SK-N-MC (cell line): ENCODE measurements around the gene DOCK8.

Experiments
- DNase-seq: peaks from one replicate; pipeline ENCODE4 v3.0.0-alpha.2; 2011; ENCODE audit warnings: low read depth, low spot score
- H3K27ac ChIP-seq: fragments of 200-600 bp; sonication (generic); 2 replicates; pipeline ENCODE4 v1.5.1; 2016; ENCODE audit warnings: mixed run types
- H3K36me3 ChIP-seq: fragments of 200-600 bp; sonication (generic); 2 replicates; pipeline ENCODE4 v1.6.1; 2017; ENCODE audit warnings: antibody characterized with exemption, low read length, mixed read lengths; ENCODE audit not compliant: insufficient read depth
- H3K4me3 ChIP-seq: fragments of 200-600 bp; sonication (generic); 2 replicates; pipeline ENCODE4 v1.5.1; 2016
- H3K9ac ChIP-seq: fragments of 200-600 bp; sonication (generic); 2 replicates; pipeline ENCODE4 v1.8.0; 2017; ENCODE audit warnings: mixed run types, mixed read lengths; ENCODE audit not compliant: insufficient read length
- H3K9me3 ChIP-seq: fragments of 200-600 bp; sonication (generic); 2 replicates; pipeline ENCODE4 v1.6.1; 2017; ENCODE audit warnings: low read depth, mild to moderate bottlenecking, antibody characterized with exemption, low read length, moderate library complexity, mixed read lengths
- EZH2 ChIP-seq: fragments of 200-600 bp; sonication (generic); IDR thresholded peaks from one replicate; pipeline ENCODE4 v1.6.1; 2017; ENCODE audit warnings: antibody characterized with exemption
- FOXP2 ChIP-seq: optimal IDR thresholded peaks from 2 replicates; pipeline ENCODE3; 2011; ENCODE audit warnings: mild to moderate bottlenecking, moderate library complexity; ENCODE audit not compliant: insufficient read depth; ENCODE audit errors: extremely low read length, control extremely low read depth
- POLR2AphosphoS5 ChIP-seq: IDR thresholded peaks from 2 replicates; pipeline ENCODE4 v1.6.1; 2012; ENCODE audit warnings: mild to moderate bottlenecking, low read depth, low read length, borderline replicate concordance

DOCK8 gene

GRCh38 chr9:450561-450960, 235.9 kb downstream of the DOCK8 start:
- DNase-seq = no peak
- H3K4me3 ChIP-seq = no peak overlapping the region
- no peak overlapping the region for H3K27ac ChIP-seq
- no peak for TF ChIP-seq FOXP2
- TF ChIP-seq POLR2AphosphoS5 = no peak
- no peak for TF ChIP-seq EZH2
- no peaks in the 10 kb centered on the region for H3K9me3 ChIP-seq
- H3K36me3 ChIP-seq = no peaks in the 10 kb centered on the region
- no peak overlapping the region for H3K9ac ChIP-seq

DNA sequence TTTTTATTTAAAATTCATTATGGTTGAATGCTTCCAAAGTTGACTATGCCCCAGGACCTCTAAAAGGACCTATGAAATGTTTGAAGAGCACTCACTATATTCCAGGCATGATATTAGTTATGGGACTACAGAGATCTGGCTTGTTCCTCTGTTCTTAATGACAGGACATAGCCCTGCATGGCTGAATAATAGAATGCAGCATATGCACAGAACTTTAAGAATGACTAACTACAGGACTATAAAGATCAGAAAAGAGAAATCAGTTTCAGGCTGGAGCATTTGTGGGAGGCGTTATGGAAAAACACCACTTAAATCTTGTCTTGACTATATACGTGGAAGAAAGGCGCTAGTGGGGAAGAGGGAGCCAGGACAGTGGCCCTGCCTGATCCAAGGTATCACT, 239.2 kb downstream of the DOCK8 start:
- H3K9ac ChIP-seq = no peak overlapping the region
- no peak overlapping the region for H3K4me3 ChIP-seq
- TF ChIP-seq POLR2AphosphoS5 (no peak), EZH2 (no peak), FOXP2 (no peak)
- no peaks in the 10 kb centered on the region for H3K9me3 ChIP-seq
- no peaks in the 10 kb centered on the region for H3K36me3 ChIP-seq
- no peak overlapping the region for H3K27ac ChIP-seq
- no peak for DNase-seq

- H3K4me3 ChIP-seq = no peak overlapping the region
- H3K36me3 ChIP-seq = no peaks in the 10 kb centered on the region
- H3K27ac ChIP-seq = no peak overlapping the region
- no peaks in the 10 kb centered on the region for H3K9me3 ChIP-seq
- no peak overlapping the region for H3K9ac ChIP-seq
- DNase-seq = no peak
- TF ChIP-seq EZH2 = no peak
These were observed 241.7 kb downstream of the DOCK8 start for GRCh38 chr9:456365-456764.

- Histone ChIP-seq H3K9ac (no peak overlapping the region), H3K9me3 (no peaks in the 10 kb centered on the region), H3K4me3 (no peak overlapping the region), H3K36me3 (no peaks in the 10 kb centered on the region), H3K27ac (no peak overlapping the region)
- TF ChIP-seq EZH2 = no peak
- TF ChIP-seq POLR2AphosphoS5 = no peak
- TF ChIP-seq FOXP2 = no peak
- DNase-seq = no peak
These were observed 243.9 kb downstream of the DOCK8 start for GRCh38 chr9:458590-458989.

- Histone ChIP-seq H3K4me3 (no peak overlapping the region), H3K9ac (no peak overlapping the region), H3K9me3 (no peaks in the 10 kb centered on the region), H3K27ac (no peak overlapping the region), H3K36me3 (no peaks in the 10 kb centered on the region)
- TF ChIP-seq EZH2 (no peak), FOXP2 (no peak), POLR2AphosphoS5 (no peak)
- no peak for DNase-seq
These were observed 245.1 kb downstream of the DOCK8 start for GRCh38 chr9:459491-460444.

GRCh38 chr9:462121-462520, 247.5 kb downstream of the DOCK8 start:
- Histone ChIP-seq H3K27ac (no peak overlapping the region), H3K9me3 (no peaks in the 10 kb centered on the region), H3K4me3 (no peak overlapping the region), H3K36me3 (no peaks in the 10 kb centered on the region), H3K9ac (no peak overlapping the region)
- TF ChIP-seq FOXP2 (no peak), POLR2AphosphoS5 (no peak), EZH2 (no peak)
- no peak for DNase-seq

- no peak overlapping the region for H3K27ac ChIP-seq
- no peak overlapping the region for H3K4me3 ChIP-seq
- TF ChIP-seq POLR2AphosphoS5 (no peak), EZH2 (no peak), FOXP2 (no peak)
- no peak for DNase-seq
- no peaks in the 10 kb centered on the region for H3K9me3 ChIP-seq
- no peaks in the 10 kb centered on the region for H3K36me3 ChIP-seq
- H3K9ac ChIP-seq = no peak overlapping the region
These were observed 247.9 kb downstream of the DOCK8 start for GRCh38 chr9:462606-463005.

DNA sequence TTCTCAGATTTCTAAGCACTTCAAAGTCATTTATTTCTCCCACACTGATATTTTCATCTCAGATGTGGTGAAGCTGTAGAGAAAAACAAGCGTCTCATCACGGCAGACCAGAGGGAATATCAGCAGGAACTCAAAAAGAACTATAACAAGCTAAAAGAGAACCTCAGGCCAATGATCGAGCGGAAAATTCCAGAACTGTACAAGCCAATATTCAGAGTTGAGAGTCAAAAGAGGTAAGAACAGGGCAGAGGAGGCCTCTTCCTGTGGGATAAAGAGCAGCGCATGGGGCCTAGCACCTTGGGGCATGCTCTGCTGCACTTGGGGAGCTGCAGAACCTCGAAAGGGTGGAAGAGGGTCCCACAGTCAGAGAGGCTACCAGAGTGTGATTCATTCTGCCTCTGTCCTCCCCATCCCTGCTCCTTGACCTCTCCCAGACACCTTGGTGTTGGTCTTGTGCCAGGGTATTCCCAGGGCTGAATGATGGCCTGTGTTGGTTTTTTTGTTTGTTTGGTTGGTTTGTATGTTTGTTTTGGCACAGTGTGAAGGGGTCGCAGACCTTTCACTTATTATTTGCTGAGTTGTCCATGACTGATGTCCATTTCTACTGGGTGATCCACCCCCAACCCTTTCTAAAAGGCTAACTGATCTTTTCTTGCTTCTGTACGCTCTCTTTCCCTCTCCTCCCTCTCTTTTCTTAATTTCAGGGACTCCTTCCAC, 248.9 kb downstream of the DOCK8 start:
- Histone ChIP-seq H3K9ac (no peak overlapping the region), H3K4me3 (no peak overlapping the region), H3K27ac (no peak overlapping the region), H3K36me3 (no peaks in the 10 kb centered on the region), H3K9me3 (no peaks in the 10 kb centered on the region)
- no peak for DNase-seq
- TF ChIP-seq EZH2 (no peak), FOXP2 (no peak), POLR2AphosphoS5 (no peak)
